HUES48 (cell line): ENCODE results near the gene PYGO1.
"Not testable (repeated sequence)": the region's sequence is repeated elsewhere in the genome, so short reads cannot be mapped to it uniquely, and the experiment has no call there.

Source experiments
- H3K27ac ChIP-seq: one replicate; pipeline ENCODE4 v1.7.0; 2013; ENCODE audit warnings: low read depth, low read length, inconsistent platforms
- H3K27me3 ChIP-seq: 2 replicates; pipeline ENCODE4 v1.6.1; 2013; ENCODE audit warnings: mild to moderate bottlenecking, low read length; ENCODE audit not compliant: control insufficient read depth, insufficient read depth
- H3K36me3 ChIP-seq: 2 replicates; pipeline ENCODE4 v1.6.1; 2013; ENCODE audit warnings: low read length; ENCODE audit not compliant: control insufficient read depth, insufficient read depth
- H3K4me1 ChIP-seq: 2 replicates; pipeline ENCODE4 v1.6.1; 2013; ENCODE audit warnings: mild to moderate bottlenecking, low read length; ENCODE audit not compliant: control insufficient read depth, insufficient read depth
- H3K4me3 ChIP-seq: 2 replicates; pipeline ENCODE4 v1.5.1; 2013; ENCODE audit warnings: mild to moderate bottlenecking, low read depth, low read length
- H3K9ac ChIP-seq: 2 replicates; pipeline ENCODE4 v1.6.1; 2013; ENCODE audit warnings: mild to moderate bottlenecking, low read depth, low read length, moderate library complexity
- H3K9me3 ChIP-seq: 2 replicates; pipeline ENCODE4 v1.6.1; 2013; ENCODE audit warnings: low read length; ENCODE audit not compliant: control insufficient read depth, insufficient read depth

PYGO1 gene

GRCh38 chr15:55528812-55529211 is 59.3 kb downstream of the PYGO1 start:
- H3K27ac ChIP-seq, result no peak overlapping the region
- H3K27me3 ChIP-seq, result peaks cover 8% of the 10 kb centered on the region
- no peaks in the 10 kb centered on the region for H3K9me3 ChIP-seq
- no peak overlapping the region for H3K9ac ChIP-seq
- H3K4me3 ChIP-seq, result no peak overlapping the region
- no peaks in the 10 kb centered on the region for H3K4me1 ChIP-seq
- H3K36me3 ChIP-seq, result no peaks in the 10 kb centered on the region

DNA sequence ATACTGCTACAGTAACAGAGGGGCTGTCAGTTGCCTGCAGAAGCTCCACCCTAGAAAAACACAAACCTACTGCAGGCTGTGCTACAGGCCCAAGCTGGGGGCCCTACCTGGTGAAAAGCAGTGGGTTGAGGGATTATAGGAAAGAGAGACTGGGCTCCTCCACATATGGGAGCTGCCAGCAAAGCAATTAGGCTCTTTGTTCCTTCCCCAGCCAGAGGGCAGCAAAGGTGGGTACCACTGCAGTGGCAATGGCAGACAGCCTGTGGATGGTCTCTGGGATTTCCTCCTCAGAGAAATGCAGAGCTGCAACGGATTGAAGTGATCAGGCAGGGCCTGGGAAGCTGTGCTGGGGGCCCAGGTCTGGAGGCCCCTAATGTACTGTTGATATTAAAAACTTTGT is 61.0 kb downstream of the PYGO1 start:
- H3K4me1 ChIP-seq, result no peaks in the 10 kb centered on the region
- H3K27me3 ChIP-seq, result peaks cover 8% of the 10 kb centered on the region
- H3K9me3 ChIP-seq, result no peaks in the 10 kb centered on the region
- H3K9ac ChIP-seq, result no peak overlapping the region
- no peak overlapping the region for H3K4me3 ChIP-seq
- H3K36me3 ChIP-seq, result no peaks in the 10 kb centered on the region
- no peak overlapping the region for H3K27ac ChIP-seq

GRCh38 chr15:55526559-55527036 is 61.5 kb downstream of the PYGO1 start:
- Histone ChIP-seq H3K4me3 (no peak overlapping the region), H3K9ac (no peak overlapping the region), H3K36me3 (no peaks in the 10 kb centered on the region), H3K27ac (no peak overlapping the region), H3K4me1 (no peaks in the 10 kb centered on the region), H3K27me3 (peaks cover 8% of the 10 kb centered on the region), H3K9me3 (no peaks in the 10 kb centered on the region)

DNA sequence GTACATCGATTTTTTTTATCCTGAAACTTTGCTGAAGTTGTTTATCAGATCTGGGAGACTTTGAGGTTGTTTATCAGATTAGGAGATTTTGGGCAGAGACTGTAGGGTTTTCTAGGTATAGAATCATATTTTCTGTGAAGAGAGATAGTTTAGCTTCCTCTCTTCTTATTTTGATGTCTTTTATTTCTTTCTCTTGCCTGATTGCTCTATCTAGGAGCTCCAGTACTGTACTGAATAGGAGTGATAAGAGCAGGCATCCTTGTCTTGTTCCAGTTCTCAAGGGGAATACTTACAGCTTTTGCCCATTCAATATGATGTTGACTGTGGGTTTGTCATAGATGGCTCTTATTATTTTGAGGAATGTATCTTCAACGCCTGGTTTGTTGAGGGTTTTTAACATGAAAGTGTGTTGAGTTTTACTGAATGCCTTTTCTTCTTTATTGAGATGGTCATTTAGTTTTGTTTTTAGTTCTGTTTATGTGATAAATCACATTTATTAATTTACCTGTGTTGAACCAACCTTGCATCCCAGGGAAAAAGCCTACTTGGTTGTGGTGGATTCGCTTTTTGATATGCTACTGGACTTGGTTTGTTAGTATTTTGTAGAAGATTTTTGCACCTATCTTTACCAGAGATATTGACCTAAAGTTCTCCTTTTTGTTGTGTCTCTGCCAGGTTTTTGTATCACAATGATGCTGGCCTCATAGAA is 65.2 kb downstream of the PYGO1 start:
- no peak overlapping the region for H3K9ac ChIP-seq
- H3K27ac ChIP-seq, result no peak overlapping the region
- H3K4me1 ChIP-seq, result no peaks in the 10 kb centered on the region
- no peaks in the 10 kb centered on the region for H3K36me3 ChIP-seq
- peaks cover 8% of the 10 kb centered on the region for H3K27me3 ChIP-seq
- H3K9me3 ChIP-seq, result no peaks in the 10 kb centered on the region
- H3K4me3 ChIP-seq, result no peak overlapping the region

GRCh38 chr15:55518641-55519040 is 69.5 kb downstream of the PYGO1 start:
- no peaks in the 10 kb centered on the region for H3K4me1 ChIP-seq
- no peak overlapping the region for H3K27ac ChIP-seq
- no peaks in the 10 kb centered on the region for H3K27me3 ChIP-seq
- no peak overlapping the region for H3K9ac ChIP-seq
- no peak overlapping the region for H3K4me3 ChIP-seq
- no peaks in the 10 kb centered on the region for H3K36me3 ChIP-seq
- no peaks in the 10 kb centered on the region for H3K9me3 ChIP-seq

- H3K27ac ChIP-seq, result no peak overlapping the region
- no peaks in the 10 kb centered on the region for H3K36me3 ChIP-seq
- H3K9ac ChIP-seq, result no peak overlapping the region
- H3K27me3 ChIP-seq, result no peaks in the 10 kb centered on the region
- H3K4me1 ChIP-seq, result no peaks in the 10 kb centered on the region
- H3K4me3 ChIP-seq, result no peak overlapping the region
- no peaks in the 10 kb centered on the region for H3K9me3 ChIP-seq
Measured at GRCh38 chr15:55518009-55518408, 70.1 kb downstream of the PYGO1 start.

- H3K27ac ChIP-seq, result no peak overlapping the region
- H3K36me3 ChIP-seq, result no peaks in the 10 kb centered on the region
- no peaks in the 10 kb centered on the region for H3K9me3 ChIP-seq
- H3K4me3 ChIP-seq, result no peak overlapping the region
- no peak overlapping the region for H3K9ac ChIP-seq
- H3K27me3 ChIP-seq, result no peaks in the 10 kb centered on the region
- no peaks in the 10 kb centered on the region for H3K4me1 ChIP-seq
Measured at GRCh38 chr15:55515991-55516776, 72.0 kb downstream of the PYGO1 start.

DNA sequence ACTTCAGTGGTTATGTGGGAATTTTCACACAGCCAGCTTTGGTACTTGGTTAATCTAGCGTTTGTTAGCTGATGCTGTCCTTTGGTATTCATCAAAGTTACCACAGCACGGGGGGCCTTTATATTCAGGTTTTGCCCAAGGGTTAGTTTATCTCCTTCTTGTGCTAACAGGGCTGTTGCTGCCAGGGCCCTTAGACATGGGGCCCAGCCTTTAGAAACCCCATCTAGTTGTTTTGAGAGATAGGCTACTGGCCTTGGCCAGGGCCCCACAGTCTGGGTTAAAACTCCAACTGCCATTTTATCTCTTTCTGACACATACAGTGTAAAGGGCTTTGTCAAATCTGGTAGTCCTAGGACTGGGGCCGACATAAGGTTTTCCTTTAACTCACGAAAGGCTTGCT is 72.7 kb downstream of the PYGO1 start:
- H3K27me3 ChIP-seq, result no peaks in the 10 kb centered on the region
- H3K9me3 ChIP-seq, result no peaks in the 10 kb centered on the region
- no peak overlapping the region for H3K9ac ChIP-seq
- no peak overlapping the region for H3K4me3 ChIP-seq
- H3K27ac ChIP-seq, result no peak overlapping the region
- no peaks in the 10 kb centered on the region for H3K4me1 ChIP-seq
- H3K36me3 ChIP-seq, result no peaks in the 10 kb centered on the region

DNA sequence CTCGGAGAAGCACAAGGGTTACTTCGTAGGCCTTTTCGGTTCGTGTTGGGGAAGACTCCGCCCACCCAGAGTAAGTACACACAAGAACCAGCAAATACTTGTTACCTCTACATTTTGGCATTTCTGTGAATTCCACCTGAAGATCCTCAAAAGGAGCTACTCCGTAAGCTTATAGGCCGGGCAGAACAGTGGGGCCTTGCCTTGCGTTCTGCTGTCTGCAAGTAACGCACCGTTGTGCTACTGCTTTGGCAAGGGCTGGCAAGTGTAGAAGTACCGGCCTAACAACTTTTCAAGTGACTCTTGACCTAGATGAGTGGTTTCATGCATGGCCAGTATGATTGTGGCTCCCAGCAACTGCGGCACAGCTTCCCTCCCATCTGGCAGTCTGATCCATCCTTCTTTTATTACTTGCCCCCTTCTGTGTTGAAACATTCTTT is 73.7 kb downstream of the PYGO1 start:
- Histone ChIP-seq H3K4me3 (no peak overlapping the region), H3K27me3 (no peaks in the 10 kb centered on the region), H3K9ac (no peak overlapping the region), H3K4me1 (no peaks in the 10 kb centered on the region), H3K27ac (no peak overlapping the region), H3K9me3 (no peaks in the 10 kb centered on the region), H3K36me3 (no peaks in the 10 kb centered on the region)

DNA sequence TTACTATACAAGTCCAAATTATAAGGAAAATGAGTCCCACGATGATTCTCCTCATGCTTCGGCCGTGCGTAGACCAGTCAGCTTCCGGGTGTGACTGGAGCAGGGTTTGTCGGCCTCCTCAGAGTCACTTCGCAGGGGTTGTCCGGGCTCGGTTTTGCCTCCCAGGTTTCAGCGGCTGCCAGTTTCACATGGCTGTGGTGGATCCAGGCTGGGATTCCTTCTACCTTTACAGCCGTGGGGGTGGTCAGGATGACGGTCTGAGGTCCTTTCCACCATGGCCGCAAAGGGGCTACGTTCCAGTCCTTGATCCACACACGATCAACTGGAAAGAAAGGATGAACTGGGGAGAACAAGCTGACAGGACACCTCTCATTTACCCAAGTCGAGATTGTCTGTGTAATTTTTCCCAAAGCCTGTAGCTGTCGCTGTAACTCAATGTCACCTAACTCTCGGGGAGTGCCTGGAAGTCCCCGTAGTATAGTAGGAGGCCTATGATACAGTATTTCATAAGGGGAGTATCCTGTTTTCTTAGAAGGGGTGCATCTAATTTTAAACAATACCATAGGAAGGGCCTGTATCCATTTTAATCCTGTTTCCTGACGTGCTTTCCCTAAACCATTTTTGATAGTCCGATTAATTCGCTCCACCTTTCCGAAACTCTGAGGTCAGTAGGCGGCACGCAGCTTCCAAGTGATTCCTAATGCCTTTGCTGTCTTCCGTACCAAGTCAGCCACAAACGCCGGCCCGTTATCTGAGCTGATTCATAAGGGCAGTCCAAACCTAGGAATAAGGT is 74.3 kb downstream of the PYGO1 start:
- H3K27me3 ChIP-seq, H3K9me3 ChIP-seq, H3K36me3 ChIP-seq, H3K9ac ChIP-seq, H3K27ac ChIP-seq, H3K4me3 ChIP-seq, H3K4me1 ChIP-seq: not testable (repeated sequence)

DNA sequence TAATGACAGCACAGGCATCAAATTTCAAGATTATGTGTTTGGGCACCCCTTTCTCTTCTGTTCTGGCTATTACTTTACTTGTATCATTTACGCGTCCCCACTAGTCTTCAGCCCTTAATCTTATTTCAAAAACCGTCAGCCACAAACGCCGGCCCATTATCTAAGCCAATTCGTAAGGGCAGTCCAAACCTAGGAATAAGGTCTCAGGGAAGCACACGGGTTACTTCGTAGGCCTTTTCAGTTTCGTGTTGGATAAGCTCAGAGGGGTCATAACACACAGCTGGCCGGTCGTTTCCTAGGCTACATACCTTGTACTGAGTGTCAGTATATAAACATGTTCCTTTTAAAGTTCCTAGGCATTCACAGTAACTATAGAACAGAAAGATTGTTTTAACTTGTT is 75.0 kb downstream of the PYGO1 start:
- H3K9me3 ChIP-seq, result no peaks in the 10 kb centered on the region
- H3K27me3 ChIP-seq, result no peaks in the 10 kb centered on the region
- H3K4me1 ChIP-seq, result no peaks in the 10 kb centered on the region
- H3K4me3 ChIP-seq, result no peak overlapping the region
- no peak overlapping the region for H3K9ac ChIP-seq
- H3K27ac ChIP-seq, result no peak overlapping the region
- H3K36me3 ChIP-seq, result no peaks in the 10 kb centered on the region
